T47D (cell line): ENCODE measurements around the gene BAIAP2.

ENCODE experiments used
- DNase-seq, 2 experiments: peaks; one replicate each; pipeline versions ENCODE4 v3.0.0 to v3.0.0-alpha.2; 2011 to 2012; ENCODE audit warnings: low read depth in 1 of 2, low spot score in 1 of 2
- JUND ChIP-seq: IDR thresholded peaks from 2 replicates; pipeline ENCODE4 v1.6.1; 2012; ENCODE audit warnings: low read depth
- in situ Hi-C: cut with HindIII; loops from 2 replicates; pipeline ENCODE4 v1.10.0; 2016; ENCODE audit warnings: low sequenced_read_pairs, low pct_unique_long_range_greater_than_20kb

Gene BAIAP2

GRCh38 chr17:81081222-81082176 is 46.5 kb downstream of the BAIAP2 start:
- no peak for DNase-seq
- no peak for TF ChIP-seq JUND
- in situ Hi-C loops, result no loop called here

DNA sequence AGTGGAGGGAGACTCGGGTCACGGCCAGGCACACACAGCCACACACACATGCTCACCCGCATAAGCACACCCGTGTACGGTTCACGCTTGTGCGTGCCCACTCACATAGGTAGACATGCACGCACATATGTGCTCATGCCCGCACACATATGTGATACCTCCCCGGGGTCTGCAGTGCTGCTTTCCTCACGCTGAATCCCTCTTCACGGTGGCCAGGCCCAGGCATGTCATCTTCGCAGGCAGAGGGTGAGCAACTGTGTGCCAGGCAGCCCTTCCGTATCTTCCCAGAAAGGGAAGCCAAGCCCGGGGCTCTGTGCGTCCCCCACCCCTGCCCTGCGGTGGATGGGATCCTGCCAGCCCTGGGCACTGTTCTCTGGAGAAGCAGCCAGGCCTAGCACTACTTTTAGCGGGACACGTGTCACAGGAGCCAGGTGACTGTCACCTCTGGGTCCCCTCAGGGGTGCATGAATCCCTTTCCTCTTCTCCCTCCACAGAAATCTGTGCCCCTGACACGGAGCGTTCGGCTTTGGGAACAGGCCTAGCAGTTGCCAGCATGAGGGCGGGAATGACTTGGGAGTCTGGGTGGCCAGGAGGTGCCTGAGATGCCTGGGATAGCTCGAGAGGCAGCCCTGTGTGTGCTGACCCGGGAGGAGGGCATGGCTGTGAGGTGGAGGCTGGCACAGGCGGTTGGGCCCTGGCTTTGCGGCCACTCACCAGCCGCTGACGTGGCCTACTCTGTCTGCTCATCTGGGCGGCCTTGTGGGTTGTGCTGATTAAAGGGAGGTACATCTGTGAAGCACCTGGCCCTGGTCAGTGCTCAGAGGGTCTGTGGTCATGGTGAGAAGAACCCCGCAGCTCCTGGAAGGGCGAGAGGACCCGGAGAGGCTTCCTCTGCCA is 47.5 kb downstream of the BAIAP2 start:
- in situ Hi-C loops, result no loop called here
- no peak for TF ChIP-seq JUND
- no peak for DNase-seq

- in situ Hi-C loops, result no loop called here
- no peak for TF ChIP-seq JUND
- peak in 1 of 2 experiments; percentile 43 for DNase-seq
Measured at GRCh38 chr17:81083125-81083765, 48.3 kb downstream of the BAIAP2 start.

GRCh38 chr17:81084680-81085419 is 49.9 kb downstream of the BAIAP2 start:
- DNase-seq, result no peak
- in situ Hi-C loops, result no loop called here
- no peak for TF ChIP-seq JUND

DNA sequence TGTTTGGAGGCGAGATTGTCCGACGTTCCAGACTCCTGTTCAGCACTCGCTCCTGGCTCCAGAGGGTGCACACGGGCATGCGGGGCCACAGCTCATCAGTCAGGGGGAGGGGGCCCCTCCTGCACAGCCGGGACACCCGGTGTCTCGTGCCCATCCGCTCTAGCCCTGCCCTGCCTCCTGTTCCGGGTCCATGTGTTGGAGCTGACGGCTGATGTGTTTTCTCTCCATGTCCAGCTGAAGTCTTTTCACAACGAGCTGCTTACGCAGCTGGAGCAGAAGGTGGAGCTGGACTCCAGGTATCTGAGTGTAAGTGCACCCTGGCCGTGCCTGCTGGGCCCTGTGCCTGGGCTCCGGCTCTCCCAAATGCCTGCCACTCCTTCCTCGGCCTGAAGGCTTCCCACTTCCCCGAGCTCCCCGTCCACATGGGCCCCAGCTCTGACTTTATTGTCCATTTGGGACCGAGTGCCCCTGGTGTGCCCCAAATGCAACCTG is 50.5 kb downstream of the BAIAP2 start:
- DNase-seq, result no peak
- in situ Hi-C loops, result no loop called here
- TF ChIP-seq JUND, result no peak

DNA sequence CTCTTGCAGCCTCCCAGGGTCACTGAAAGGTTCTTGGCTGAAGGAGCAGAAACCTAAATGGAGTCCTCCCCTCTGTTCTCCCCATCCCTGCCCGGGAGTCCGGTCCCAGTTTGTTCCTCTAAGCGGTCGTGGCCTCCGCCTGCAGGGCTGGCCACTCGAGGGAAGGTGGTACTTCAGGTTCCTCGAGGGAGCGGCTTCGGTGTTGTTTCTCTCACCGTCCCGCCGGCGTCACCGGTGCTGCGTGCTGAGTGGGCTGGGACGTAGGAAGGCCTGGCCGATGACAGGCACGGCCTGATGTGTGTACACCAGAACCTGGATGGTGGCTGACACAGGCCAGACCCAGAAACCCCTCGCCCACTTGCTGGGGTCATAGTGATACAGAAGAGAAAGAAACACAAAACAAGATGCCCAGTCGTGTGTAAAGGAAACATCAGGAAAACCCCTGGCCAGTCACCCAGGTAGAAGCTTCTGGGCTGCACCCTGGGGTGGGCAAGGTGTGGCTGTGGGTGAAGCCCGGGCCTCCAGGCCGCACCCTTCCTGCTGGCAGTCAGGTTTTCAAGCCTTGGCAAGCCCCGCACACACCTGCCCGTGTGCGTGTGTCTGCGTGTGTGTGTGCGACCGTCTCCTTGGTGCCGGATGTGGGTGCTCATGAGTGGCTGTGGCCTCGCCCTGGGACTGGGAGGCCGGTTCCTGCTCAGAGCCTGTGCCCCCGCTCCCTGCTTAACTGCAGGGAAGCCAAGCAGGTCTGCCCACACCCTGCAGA is 52.0 kb downstream of the BAIAP2 start:
- in situ Hi-C loops, result no loop called here
- TF ChIP-seq JUND, result no peak
- DNase-seq, result no peak

DNA sequence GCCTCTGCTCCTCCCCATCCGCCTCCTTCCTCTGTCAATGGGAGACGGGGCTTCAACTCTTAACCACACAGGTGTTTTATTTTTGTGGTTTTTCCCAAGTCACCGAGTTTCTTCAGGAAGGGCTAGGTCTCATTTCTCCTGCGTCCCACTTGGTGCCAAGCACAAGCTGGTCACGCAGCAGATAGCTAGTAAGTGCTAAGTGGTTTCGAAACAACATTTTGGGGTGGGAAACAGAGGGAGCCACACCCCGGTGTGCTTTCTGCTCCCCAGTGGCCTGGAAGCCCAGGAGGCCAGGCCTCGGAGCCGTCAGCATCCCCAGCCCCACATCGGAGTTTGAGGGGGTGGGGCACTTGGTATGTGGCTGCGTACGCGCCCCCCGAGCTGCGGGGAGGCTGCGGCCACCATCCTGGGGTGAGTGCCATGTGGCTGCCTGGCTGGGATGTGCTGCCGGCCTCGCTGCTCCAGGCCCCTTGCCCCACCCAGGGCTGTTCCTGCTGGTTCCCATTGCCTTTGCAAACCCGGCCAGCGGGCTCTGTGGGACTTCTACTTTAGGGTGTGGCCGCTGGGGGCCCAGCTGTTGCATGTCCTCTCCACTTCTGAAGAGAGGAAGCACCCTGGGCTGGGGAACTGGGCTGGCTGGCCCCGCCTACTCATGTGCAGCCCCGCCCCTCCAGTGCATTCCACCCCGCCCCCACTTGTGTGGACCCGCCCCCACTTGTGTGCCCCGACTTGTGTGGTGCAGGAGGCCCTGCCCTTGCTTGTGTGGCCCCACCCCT is 55.6 kb downstream of the BAIAP2 start:
- TF ChIP-seq JUND, result no peak
- DNase-seq, result peak; percentile 49 to 69
- in situ Hi-C loops, result no loop called here

DNA sequence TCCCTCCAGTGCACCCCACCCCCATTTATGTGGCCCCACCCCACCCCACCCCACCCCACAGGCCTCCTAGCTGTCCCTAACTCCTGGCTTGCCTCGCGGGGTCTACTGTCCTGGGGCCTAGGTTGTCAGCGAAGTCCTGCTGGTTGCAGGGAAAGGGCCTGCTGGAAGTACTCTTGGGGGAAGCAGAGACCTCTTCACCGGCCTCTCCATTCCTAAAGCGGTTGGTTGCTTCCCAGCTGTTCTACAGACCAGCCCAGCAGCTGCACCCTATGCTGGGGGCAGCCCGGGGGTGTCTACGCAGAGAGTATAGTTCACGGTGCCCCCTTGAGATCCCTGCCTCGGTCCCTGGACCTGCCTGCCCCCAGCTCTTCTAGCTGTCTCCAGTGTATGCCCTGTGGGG is 56.2 kb downstream of the BAIAP2 start:
- DNase-seq, result no peak
- in situ Hi-C loops, result no loop called here
- TF ChIP-seq JUND, result no peak

DNA sequence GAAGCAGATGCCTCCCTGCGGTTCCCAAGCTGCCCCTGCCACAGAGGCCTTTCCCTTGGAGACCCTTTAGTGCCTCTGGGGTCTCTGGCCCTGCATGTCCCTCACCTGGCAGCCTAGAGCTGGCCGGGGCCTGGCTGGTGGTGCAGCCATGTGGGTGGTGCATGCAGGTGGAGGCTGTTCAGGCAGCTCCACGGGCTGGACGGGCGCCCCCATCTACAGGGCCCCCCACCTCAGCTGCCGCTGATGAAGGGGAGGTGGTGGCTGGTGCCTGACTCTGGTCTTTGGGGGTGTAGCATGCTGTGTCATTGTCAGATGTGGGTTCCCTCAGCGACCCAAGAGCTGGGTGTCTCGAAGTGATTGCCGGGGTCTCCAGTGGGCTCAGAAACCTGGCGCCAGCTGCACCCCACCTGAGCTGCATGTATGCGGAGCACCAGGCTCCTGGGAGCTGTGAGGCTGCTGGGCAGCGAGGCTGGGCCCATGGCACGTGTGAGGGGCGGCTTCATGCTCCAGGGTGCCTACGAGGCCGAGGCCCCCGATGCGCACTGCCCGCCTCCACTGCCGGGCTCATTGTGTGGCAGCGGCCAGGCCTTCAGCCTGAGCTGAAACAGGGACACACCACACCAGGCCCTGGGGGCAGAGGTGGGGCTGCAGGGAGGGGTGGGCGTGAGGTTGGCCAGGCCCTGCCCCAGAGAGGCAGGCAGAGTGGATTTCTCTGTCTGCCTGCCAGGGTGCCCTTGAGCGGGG is 57.0 kb downstream of the BAIAP2 start:
- DNase-seq, result no peak
- no peak for TF ChIP-seq JUND
- in situ Hi-C loops, result no loop called here

GRCh38 chr17:81092518-81093095 is 57.7 kb downstream of the BAIAP2 start:
- in situ Hi-C loops, result no loop called here

More at GRCh38 chr17:81092518-81093095, 57.7 kb downstream of the BAIAP2 start:
- DNase-seq, result no peak
- TF ChIP-seq JUND, result no peak
